IMR-90 (cell line): ENCODE results near the gene TBC1D9. TPM values are rescaled to one million over a fixed set of nuclear protein-coding genes. Genes with fewer than 3 reads are reported as not detected.

Experiments
- ATAC-seq: fragments of 200-7000 bp; cut with Tn5 transposase; 2 replicates; pipeline ENCODE4 v1.9.1; 2020; ENCODE audit warnings: low read depth, mild to moderate bottlenecking, moderate library complexity
- BruUV-seq: library from RNA; stranded (reverse); fragments of 400-500 nt; replicated peaks from 2 replicates; lab custom pipeline; 2021; lab: Mats Ljungman, UMichigan
- CTCF ChIA-PET: fragments of 300-600 bp; formaldehyde crosslinking; extraction: SDS; loops from one replicate; lab custom pipeline; 2021; ENCODE audit warnings: antibody characterized with exemption; lab: Yijun Ruan, JAX
- POLR2A ChIA-PET: fragments of 300-600 bp; sonication (Branson Sonifier 250); formaldehyde crosslinking; loops from one replicate; lab custom pipeline; 2022; ENCODE audit warnings: antibody characterized with exemption; ENCODE audit not compliant: unreplicated experiment; lab: Charles Lee
- DNase-seq: peaks from one replicate; pipeline ENCODE4 v3.0.0; 2013
- H2AFZ ChIP-seq: replicated peaks from 2 replicates; pipeline ENCODE3; 2013; ENCODE audit warnings: low read length, mild to moderate bottlenecking; ENCODE audit not compliant: poor library complexity
- H2AK5ac ChIP-seq: 2 replicates; pipeline ENCODE4 v1.6.1; 2013; ENCODE audit warnings: low read depth, low read length, inconsistent platforms
- H2AK9ac ChIP-seq: replicated peaks from 2 replicates; pipeline ENCODE3; 2013; ENCODE audit warnings: mild to moderate bottlenecking, low read depth, low read length, moderate library complexity; ENCODE audit not compliant: poor library complexity
- H2BK120ac ChIP-seq: 2 replicates; pipeline ENCODE4 v1.6.1; 2013; ENCODE audit warnings: low read depth, low read length, inconsistent platforms
- H2BK15ac ChIP-seq: 3 replicates; pipeline ENCODE4 v1.6.1; 2013; ENCODE audit warnings: low read depth, low read length, inconsistent platforms
- H2BK20ac ChIP-seq: 2 replicates; pipeline ENCODE4 v1.6.1; 2013; ENCODE audit warnings: low read depth, mild to moderate bottlenecking, inconsistent platforms, low read length, moderate library complexity
- H2BK5ac ChIP-seq: 2 replicates; pipeline ENCODE4 v1.6.1; 2013; ENCODE audit warnings: mild to moderate bottlenecking, low read depth, low read length, inconsistent platforms; ENCODE audit not compliant: poor library complexity, severe bottlenecking
- H3K14ac ChIP-seq: replicated peaks from 2 replicates; pipeline ENCODE4 v1.6.1; 2013; ENCODE audit warnings: low read depth, low read length, inconsistent platforms
- H3K18ac ChIP-seq: 2 replicates; pipeline ENCODE4 v1.6.1; 2013; ENCODE audit warnings: low read depth, low read length, control low read depth
- H3K23ac ChIP-seq: 2 replicates; pipeline ENCODE4 v1.6.1; 2013; ENCODE audit warnings: low read depth, low read length, inconsistent platforms
- H3K27ac ChIP-seq: 2 replicates; pipeline ENCODE4 v1.5.1; 2013; ENCODE audit warnings: mild to moderate bottlenecking, control low read depth, low read length; ENCODE audit not compliant: insufficient read depth
- H3K27me3 ChIP-seq: 2 replicates; pipeline ENCODE4 v1.6.1; 2013; ENCODE audit warnings: low read length; ENCODE audit not compliant: control insufficient read depth, insufficient read depth
- H3K36me3 ChIP-seq: 2 replicates; pipeline ENCODE4 v1.6.1; 2013; ENCODE audit warnings: low read length, mixed read lengths; ENCODE audit not compliant: control insufficient read depth, insufficient read depth
- H3K4ac ChIP-seq: 2 replicates; pipeline ENCODE4 v1.6.1; 2013; ENCODE audit warnings: low read depth, low read length, inconsistent platforms
- H3K4me1 ChIP-seq: 2 replicates; pipeline ENCODE4 v1.6.1; 2013; ENCODE audit warnings: low read length, mixed read lengths; ENCODE audit not compliant: control insufficient read depth, insufficient read depth
- H3K4me2 ChIP-seq: 2 replicates; pipeline ENCODE4 v1.6.1; 2013; ENCODE audit warnings: low read depth, mild to moderate bottlenecking, control low read depth, low read length, moderate library complexity
- H3K4me3 ChIP-seq: 2 replicates; pipeline ENCODE4 v1.5.1; 2013; ENCODE audit warnings: low read depth, mild to moderate bottlenecking, control low read depth, low read length, moderate library complexity; ENCODE audit not compliant: insufficient read depth
- H3K56ac ChIP-seq: 2 replicates; pipeline ENCODE4 v1.6.1; 2013; ENCODE audit warnings: low read length, inconsistent platforms; ENCODE audit not compliant: insufficient read depth; ENCODE audit errors: extremely low read depth
- H3K79me1 ChIP-seq, 2 experiments: 2 replicates each; pipeline ENCODE4 v1.6.1; 2013; ENCODE audit warnings: low read length in 2 of 2, inconsistent platforms in 1 of 2, low read depth in 1 of 2
- H3K9ac ChIP-seq: 2 replicates; pipeline ENCODE4 v1.6.1; 2013; ENCODE audit warnings: low read depth, low read length, control low read depth
- H3K9me1 ChIP-seq: 2 replicates; pipeline ENCODE4 v1.6.1; 2013; ENCODE audit warnings: low read length, inconsistent platforms; ENCODE audit not compliant: insufficient read depth
- H3K9me3 ChIP-seq: 2 replicates; pipeline ENCODE4 v1.6.1; 2013; ENCODE audit warnings: low read length; ENCODE audit not compliant: control insufficient read depth, insufficient read depth
- H4K20me1 ChIP-seq: 2 replicates; pipeline ENCODE4 v1.6.1; 2013; ENCODE audit warnings: low read length, inconsistent platforms; ENCODE audit not compliant: insufficient read depth
- H4K5ac ChIP-seq: 2 replicates; pipeline ENCODE4 v1.6.1; 2013; ENCODE audit warnings: mild to moderate bottlenecking, low read depth, low read length, control low read depth
- H4K8ac ChIP-seq, 2 experiments: 2 replicates each; pipeline ENCODE4 v1.6.1; 2013; ENCODE audit warnings: low read depth in 2 of 2, low read length in 2 of 2, control low read depth in 1 of 2, inconsistent platforms in 1 of 2
- H4K91ac ChIP-seq: 2 replicates; pipeline ENCODE4 v1.6.1; 2013; ENCODE audit warnings: low read depth, low read length, inconsistent platforms; ENCODE audit not compliant: insufficient read depth
- BHLHE40 ChIP-seq: fragments of 150-350 bp; IDR thresholded peaks from 2 replicates; pipeline ENCODE4 v1.6.1; 2016; ENCODE audit warnings: mild to moderate bottlenecking, low read depth, low read length
- CEBPB ChIP-seq: IDR thresholded peaks from 2 replicates; pipeline ENCODE4 v1.6.1; 2012; ENCODE audit warnings: low read depth, low read length, improper control_type of control experiment
- CHD1 ChIP-seq: IDR thresholded peaks from 2 replicates; pipeline ENCODE4 v1.6.1; 2012; ENCODE audit warnings: low read depth, low read length, improper control_type of control experiment
- CTCF ChIP-seq: conservative IDR thresholded peaks from 2 replicates; pipeline ENCODE4 v1.5.1; 2012; ENCODE audit warnings: mild to moderate bottlenecking, low read depth, low read length, improper control_type of control experiment
- ELK1 ChIP-seq: fragments of 150-350 bp; IDR thresholded peaks from 2 replicates; pipeline ENCODE4 v1.6.1; 2016; ENCODE audit warnings: low read depth, mild to moderate bottlenecking, low read length, moderate library complexity, borderline replicate concordance
- FOS ChIP-seq: fragments of 150-350 bp; IDR thresholded peaks from 2 replicates; pipeline ENCODE4 v1.6.1; 2016; ENCODE audit warnings: low read depth, low read length
- MAFK ChIP-seq: IDR thresholded peaks from 2 replicates; pipeline ENCODE4 v1.6.1; 2012; ENCODE audit warnings: low read depth, low read length, improper control_type of control experiment
- MAZ ChIP-seq: IDR thresholded peaks from 2 replicates; pipeline ENCODE4 v1.6.1; 2012; ENCODE audit warnings: low read depth, mild to moderate bottlenecking, low read length, improper control_type of control experiment, moderate library complexity, borderline replicate concordance
- MXI1 ChIP-seq: IDR thresholded peaks from 2 replicates; pipeline ENCODE4 v1.6.1; 2012; ENCODE audit warnings: low read depth, mild to moderate bottlenecking, low read length, moderate library complexity, borderline replicate concordance
- NFE2L2 ChIP-seq: fragments of 150-350 bp; IDR thresholded peaks from 2 replicates; pipeline ENCODE4 v1.6.1; 2016; ENCODE audit warnings: low read depth, mild to moderate bottlenecking, low read length
- POLR2A ChIP-seq: IDR thresholded peaks from 2 replicates; pipeline ENCODE4 v1.6.1; 2012; ENCODE audit warnings: mild to moderate bottlenecking, low read depth, low read length
- RAD21 ChIP-seq: IDR thresholded peaks from 2 replicates; pipeline ENCODE4 v1.6.1; 2012; ENCODE audit warnings: low read length, improper control_type of control experiment
- RCOR1 ChIP-seq: IDR thresholded peaks from 2 replicates; pipeline ENCODE4 v1.6.1; 2012; ENCODE audit warnings: mild to moderate bottlenecking, low read length, improper control_type of control experiment; ENCODE audit not compliant: insufficient replicate concordance
- RFX5 ChIP-seq: IDR thresholded peaks from 2 replicates; pipeline ENCODE4 v1.8.0; 2012; ENCODE audit warnings: low read depth, mild to moderate bottlenecking, low read length, moderate library complexity
- SMC3 ChIP-seq: fragments of 150-350 bp; IDR thresholded peaks from 2 replicates; pipeline ENCODE4 v1.6.1; 2016; ENCODE audit warnings: low read depth, mild to moderate bottlenecking, antibody characterized with exemption, low read length, moderate library complexity
- USF2 ChIP-seq: fragments of 150-350 bp; IDR thresholded peaks from 2 replicates; pipeline ENCODE4 v1.6.1; 2017; ENCODE audit warnings: mild to moderate bottlenecking, antibody characterized with exemption, low read length, low read depth
- WGBS, 2 experiments: methylation state at CpG; one replicate each; pipeline versions ENCODE4 v1.1.5 to v1.1.7; 2013; ENCODE audit warnings: missing lambda C conversion rate in 2 of 2; ENCODE audit not compliant: insufficient read length in 1 of 2; ENCODE audit errors: extremely low coverage in 2 of 2; 5-methylcytosine and 5-hydroxymethylcytosine counted together
- dilution Hi-C: fragments of 300-500 bp; cut with HindIII; formaldehyde crosslinking; loops from one replicate; pipeline ENCODE4 v1.14.3; 2018; ENCODE audit warnings: low sequenced_read_pairs; ENCODE audit not compliant: unreplicated experiment
- in situ Hi-C: fragments of 300-500 bp; cut with MboI; formaldehyde crosslinking; loops from 3 replicates; pipeline ENCODE4 v1.14.3; 2019; ENCODE audit warnings: low sequenced_read_pairs, inconsistent platforms, mixed read lengths
- intact Hi-C: fragments of 100-400 bp; cut with micrococcal nuclease; formaldehyde crosslinking; loops from 2 replicates; pipeline ENCODE4 v1.10.0; 2022
- polyA plus RNA-seq, 3 experiments: library from polyadenylated mRNA; depleted of rRNA; stranded (reverse); fragments of >200 nt; gene quantifications; 2 replicates each; pipeline ENCODE4 v1.2.3, GENCODE V29; 2012; ENCODE audit warnings: low replicate concordance in 1 of 3
- total RNA-seq: library from RNA; depleted of rRNA; stranded (reverse); fragments of >200 nt; gene quantifications from 2 replicates; pipeline ENCODE4 v1.2.3, GENCODE V29; 2012

TBC1D9 gene
- total and polyA plus RNA-seq, 2 of the 4 experiments (the other 2 are of a cell fraction), result 11.7 to 15.2 TPM

- H3K4me3 ChIP-seq, result no peak overlapping the region
- H4K8ac ChIP-seq, result no peak overlapping the region
- H4K5ac ChIP-seq, result no peak overlapping the region
- ChIA-PET POLR2A (no interaction called here), CTCF (no interaction called here)
- intact Hi-C loops (no loop called here), dilution Hi-C loops (no loop called here), in situ Hi-C loops (no loop called here)
- WGBS, 2 experiments, result 100% methylated on average over 2 of the region's 8 CpGs; no CpG with 5 or more reads in 1 of the 2 experiments
- no peaks in the 10 kb centered on the region; the same call in 1 of the 2 replicates for H3K9me3 ChIP-seq
- no peaks in the 10 kb centered on the region for H3K27me3 ChIP-seq
- H3K4ac ChIP-seq, result no peak overlapping the region
- peaks cover 13 to 24% of the 10 kb centered on the region in 2 experiments for H3K79me1 ChIP-seq
- TF ChIP-seq SMC3 (no peak), RCOR1 (no peak), USF2 (no peak), RAD21 (no peak), RFX5 (no peak), MAFK (no peak), BHLHE40 (no peak), MAZ (no peak), CTCF (no peak), FOS (no peak), POLR2A (no peak), MXI1 (no peak), ELK1 (no peak), CHD1 (no peak), NFE2L2 (no peak), CEBPB (no peak)
- H2BK120ac ChIP-seq, result no peak overlapping the region
- H3K4me1 ChIP-seq, result peaks cover 2% of the 10 kb centered on the region; the same call in 1 of the 2 replicates
- H2AK5ac ChIP-seq, result no peak overlapping the region
- H2AFZ ChIP-seq, result no peak overlapping the region
- H2BK20ac ChIP-seq, result no peak overlapping the region
- ATAC-seq, result no peak
- no peak overlapping the region for H3K23ac ChIP-seq
- no TSS peak for BruUV-seq
- no peak overlapping the region for H3K14ac ChIP-seq
- H3K9me1 ChIP-seq, result 0 out of 2 replicates have a peak, but pooled peaks cover 2% of the 10 kb centered on the region
- H4K20me1 ChIP-seq, result no peaks in the 10 kb centered on the region; the same call in 1 of the 2 replicates
- no peak for DNase-seq
- H3K4me2 ChIP-seq, result no peak overlapping the region
- no peak overlapping the region for H2BK5ac ChIP-seq
- no peak overlapping the region for H2AK9ac ChIP-seq
- H3K27ac ChIP-seq, result no peak overlapping the region
- no peak overlapping the region for H2BK15ac ChIP-seq
- peaks cover 3% of the 10 kb centered on the region; the same call in 1 of the 2 replicates for H3K36me3 ChIP-seq
- no peak overlapping the region for H3K18ac ChIP-seq
- no peak overlapping the region for H4K91ac ChIP-seq
- H3K9ac ChIP-seq, result no peak overlapping the region
- H3K56ac ChIP-seq, result no peak overlapping the region
Observed at GRCh38 chr4:140705625-140706275, 50.4 kb downstream of the TBC1D9 start.
